Endothelial cell of umbilical vein (primary cell): ENCODE results near the gene GH1.

Source experiments
- CTCF ChIP-seq, 2 donors: IDR thresholded peaks; 1 replicate in 1 of 2; 2 replicates in 1 of 2; pipeline ENCODE4 v1.5.1; 2011; ENCODE audit warnings: low read length in 2 of 2, mild to moderate bottlenecking in 2 of 2, moderate library complexity in 2 of 2, control low read depth in 1 of 2, inconsistent platforms in 1 of 2, low read depth in 1 of 2; ENCODE audit not compliant: insufficient read depth in 1 of 2; ENCODE audit errors: extremely low read depth in 1 of 2
- EZH2 ChIP-seq: IDR thresholded peaks from 2 replicates; pipeline ENCODE4 v1.6.1; 2012; ENCODE audit warnings: borderline replicate concordance, low read depth, mild to moderate bottlenecking, moderate library complexity, low read length, inconsistent platforms; ENCODE audit not compliant: severe bottlenecking
- FOS ChIP-seq: IDR thresholded peaks from 2 replicates; pipeline ENCODE4 v1.6.1; 2011; ENCODE audit warnings: mild to moderate bottlenecking, low read length, moderate library complexity, borderline replicate concordance; ENCODE audit not compliant: insufficient read depth
- MYC ChIP-seq: IDR thresholded peaks from one replicate; pipeline ENCODE4 v1.6.1; 2011; ENCODE audit warnings: mild to moderate bottlenecking, low read depth, low read length
- POLR2A ChIP-seq: IDR thresholded peaks from 2 replicates; pipeline ENCODE4 v1.6.1; 2012; ENCODE audit warnings: low read depth, mild to moderate bottlenecking, control low read depth, low read length
- POLR2AphosphoS5 ChIP-seq: IDR thresholded peaks from 2 replicates; pipeline ENCODE4 v1.6.1; 2012; ENCODE audit warnings: low read depth, mild to moderate bottlenecking, control low read depth, low read length, moderate library complexity; ENCODE audit not compliant: insufficient read depth

GRCh38 chr17:63917646-63918045 lies 993 bp downstream of the GH1 start:
- no peak for TF ChIP-seq CTCF (IDR thresholded peaks at IDR 0.05; ENCODE audit: extremely low read depth in 1 of 2, insufficient read depth in 1 of 2, low read depth in 1 of 2, low read length in 2 of 2)
- no peak for TF ChIP-seq POLR2A
- TF ChIP-seq POLR2AphosphoS5: no peak
- TF ChIP-seq FOS: no peak
- TF ChIP-seq EZH2: no peak
- TF ChIP-seq MYC: no peak
